Activated effector memory CD4-positive, alpha-beta T cell treated with Interleukin-2 at 50 U/mL for 16 hours (primary cell): Measurements from ENCODE around the gene BRINP3.

Experiments
- DNase-seq: peaks from one replicate; pipeline ENCODE4 v3.0.0-alpha.2; 2020

The BRINP3 gene

GRCh38 chr1:190312763-190313162 is 164.9 kb downstream of the BRINP3 start:
- DNase-seq, result no peak

GRCh38 chr1:190303501-190303900 is 174.2 kb downstream of the BRINP3 start:
- DNase-seq, result no peak

GRCh38 chr1:190296453-190296852 is 181.2 kb downstream of the BRINP3 start:
- DNase-seq, result no peak

GRCh38 chr1:190289897-190290296 is 187.8 kb downstream of the BRINP3 start:
- no peak for DNase-seq

- DNase-seq, result no peak
Observed at GRCh38 chr1:190286111-190286510, 191.6 kb downstream of the BRINP3 start.

- DNase-seq, result no peak
Observed at GRCh38 chr1:190277107-190277506, 200.6 kb downstream of the BRINP3 start.

- no peak for DNase-seq
Observed at GRCh38 chr1:190274721-190275120, 202.9 kb downstream of the BRINP3 start.

- no peak for DNase-seq
Observed at GRCh38 chr1:190273161-190273560, 204.5 kb downstream of the BRINP3 start.

- DNase-seq, result no peak
Observed at GRCh38 chr1:190262538-190262937, 215.1 kb downstream of the BRINP3 start.

GRCh38 chr1:190259424-190259823 is 218.2 kb downstream of the BRINP3 start:
- DNase-seq, result no peak

- DNase-seq, result no peak
Observed at GRCh38 chr1:190258003-190258402, 219.7 kb downstream of the BRINP3 start.

- no peak for DNase-seq
Observed at GRCh38 chr1:190252046-190252445, 225.6 kb downstream of the BRINP3 start.

GRCh38 chr1:190250368-190250767 is 227.3 kb downstream of the BRINP3 start:
- no peak for DNase-seq

GRCh38 chr1:190244406-190244805 is 233.3 kb downstream of the BRINP3 start:
- no peak for DNase-seq

- DNase-seq, result no peak
Observed at GRCh38 chr1:190243056-190243455, 234.6 kb downstream of the BRINP3 start.

GRCh38 chr1:190226006-190226405 is 251.7 kb downstream of the BRINP3 start:
- no peak for DNase-seq

GRCh38 chr1:190212450-190212849 is 265.2 kb downstream of the BRINP3 start:
- no peak for DNase-seq

GRCh38 chr1:190207733-190208132 is 269.9 kb downstream of the BRINP3 start:
- DNase-seq, result no peak

GRCh38 chr1:190205713-190206112 is 272.0 kb downstream of the BRINP3 start:
- DNase-seq, result no peak

GRCh38 chr1:190196020-190196419 is 281.6 kb downstream of the BRINP3 start:
- DNase-seq, result no peak

- no peak for DNase-seq
Observed at GRCh38 chr1:190193508-190194115, 284.1 kb downstream of the BRINP3 start.

- DNase-seq, result no peak
Observed at GRCh38 chr1:190192627-190193026, 285.0 kb downstream of the BRINP3 start.

GRCh38 chr1:190183588-190183987 is 294.1 kb downstream of the BRINP3 start:
- DNase-seq, result no peak

- DNase-seq, result no peak
Observed at GRCh38 chr1:190179817-190180216, 297.8 kb downstream of the BRINP3 start.

GRCh38 chr1:190178827-190179226 is 298.8 kb downstream of the BRINP3 start:
- no peak for DNase-seq

- no peak for DNase-seq
Observed at GRCh38 chr1:190177555-190177954, 300.1 kb downstream of the BRINP3 start.
